ENCODE data around the gene DGKA. TPM values are rescaled to one million over a fixed set of nuclear protein-coding genes. Genes with fewer than 3 reads are reported as not detected.

Gene DGKA
- total RNA-seq, 1 donor from 2014 or later: 108 TPM

- FAIRE-seq (no peak), DNase-seq (ENCODE audit: low read depth) (peak; percentile 62)
- Mint-ChIP-seq H3K36me3 (ENCODE audit: low read depth, unreplicated experiment) (peaks cover 22% of the 10 kb centered on the region), H3K27me3 (ENCODE audit: low read depth, unreplicated experiment) (peaks cover 3% of the 10 kb centered on the region), H3K27ac (ENCODE audit: unreplicated experiment) (peak overlapping the region; percentile 8), H3K9me3 (ENCODE audit: unreplicated experiment) (peaks cover 2% of the 10 kb centered on the region), H3K4me3 (ENCODE audit: unreplicated experiment) (peak overlapping the region; percentile 52), H3K4me1 (ENCODE audit: low read depth, unreplicated experiment) (peaks cover 8% of the 10 kb centered on the region)
- Histone ChIP-seq H3K4me2 (ENCODE audit: low read length) (peak overlapping the region; percentile 6), H3K4me1 (ENCODE audit: insufficient read depth, low read length) (peaks cover 9% of the 10 kb centered on the region), H3K9me3 (ENCODE audit: insufficient read depth, low read depth, low read length) (no peaks in the 10 kb centered on the region), H3K79me2 (ENCODE audit: insufficient read depth, low read length) (no peaks in the 10 kb centered on the region), H3K36me3 (ENCODE audit: insufficient read depth, low read length) (peaks cover 10% of the 10 kb centered on the region), H4K20me1 (ENCODE audit: insufficient read depth, low read length) (no peaks in the 10 kb centered on the region), H3K4me3 (ENCODE audit: insufficient read depth, low read depth, low read length) (no peak overlapping the region), H2AFZ (ENCODE audit: low read depth, low read length) (no peak overlapping the region), H3K27ac (ENCODE audit: low read depth, low read length) (no peak overlapping the region), H3K27me3 (ENCODE audit: insufficient read depth, low read length) (no peaks in the 10 kb centered on the region), H3K9ac (ENCODE audit: low read length) (no peak overlapping the region)
- TF ChIP-seq CTCF (IDR thresholded peaks at IDR 0.05; ENCODE audit: insufficient read depth, low read depth, low read length) (peak; percentile 41), EZH2 (IDR thresholded peaks at IDR 0.05; ENCODE audit: insufficient read depth, low read length) (no peak)
Measured at GRCh38 chr12:55955800-55956508, 25.0 kb downstream of the DGKA start.

- H3K27me3 Mint-ChIP-seq (ENCODE audit: low read depth, unreplicated experiment): peaks cover 3% of the 10 kb centered on the region
- Histone ChIP-seq H3K9me3 (ENCODE audit: insufficient read depth, low read depth, low read length) (no peaks in the 10 kb centered on the region), H3K4me1 (ENCODE audit: insufficient read depth, low read length) (peaks cover 9% of the 10 kb centered on the region), H3K27me3 (ENCODE audit: insufficient read depth, low read length) (no peaks in the 10 kb centered on the region), H3K4me3 (ENCODE audit: insufficient read depth, low read depth, low read length) (no peak overlapping the region), H3K27ac (ENCODE audit: low read depth, low read length) (no peak overlapping the region), H3K4me2 (ENCODE audit: low read length) (no peak overlapping the region), H3K79me2 (ENCODE audit: insufficient read depth, low read length) (no peaks in the 10 kb centered on the region), H3K9ac (ENCODE audit: low read length) (no peak overlapping the region), H4K20me1 (ENCODE audit: insufficient read depth, low read length) (no peaks in the 10 kb centered on the region), H3K36me3 (ENCODE audit: insufficient read depth, low read length) (peaks cover 3% of the 10 kb centered on the region), H2AFZ (ENCODE audit: low read depth, low read length) (no peak overlapping the region)
- no peak for DNase-seq (ENCODE audit: low read depth)
- FAIRE-seq: no peak
- H3K36me3 Mint-ChIP-seq (ENCODE audit: low read depth, unreplicated experiment): peaks cover 12% of the 10 kb centered on the region
- peaks cover 8% of the 10 kb centered on the region for H3K4me1 Mint-ChIP-seq (ENCODE audit: low read depth, unreplicated experiment)
- no peak overlapping the region for H3K27ac Mint-ChIP-seq (ENCODE audit: unreplicated experiment)
- peaks cover 2% of the 10 kb centered on the region for H3K9me3 Mint-ChIP-seq (ENCODE audit: unreplicated experiment)
- no peak for TF ChIP-seq EZH2 (IDR thresholded peaks at IDR 0.05; ENCODE audit: insufficient read depth, low read length)
- no peak for TF ChIP-seq CTCF (IDR thresholded peaks at IDR 0.05; ENCODE audit: insufficient read depth, low read depth, low read length)
- peak overlapping the region; percentile 60 for H3K4me3 Mint-ChIP-seq (ENCODE audit: unreplicated experiment)
Measured at GRCh38 chr12:55957106-55957859, 26.3 kb downstream of the DGKA start.
